ENCODE data around the gene TEDDM1.

TEDDM1 gene

DNA sequence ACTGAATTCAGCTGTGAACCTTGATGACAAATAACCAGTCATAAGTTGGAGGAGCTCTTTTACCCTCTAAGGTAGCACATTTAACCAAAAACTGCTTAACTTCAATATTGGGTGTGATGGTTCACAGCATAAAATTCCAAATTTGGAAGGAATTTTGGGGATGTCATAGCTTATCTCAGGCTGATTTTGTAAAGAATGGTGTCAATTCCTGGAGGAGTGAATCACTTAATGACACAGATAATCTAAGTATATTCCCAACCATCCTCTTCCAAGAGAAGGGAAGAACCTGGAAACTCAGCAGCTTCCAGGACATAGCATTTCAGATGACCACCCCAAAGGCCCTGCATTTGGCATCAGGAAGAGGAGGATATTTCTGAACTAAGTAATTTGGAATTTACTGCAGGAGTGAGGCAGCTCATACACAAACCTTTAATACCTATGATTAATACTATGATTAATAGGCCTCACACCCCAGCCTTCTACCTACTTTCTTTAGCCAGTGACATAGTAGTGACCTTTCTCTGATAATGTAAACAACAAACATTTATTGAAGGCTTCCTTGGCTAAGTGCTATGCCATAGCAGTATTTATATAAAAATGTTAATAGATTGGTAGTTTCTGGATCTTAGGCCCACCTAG lies 23.4 kb downstream of the TEDDM1 start:
- DNase-seq = no peak

- DNase-seq = no peak
Observed at GRCh38 chr1:182374101-182374834, 26.2 kb downstream of the TEDDM1 start.

GRCh38 chr1:182370532-182370931 lies 29.9 kb downstream of the TEDDM1 start:
- DNase-seq = no peak

- DNase-seq = no peak
Observed at GRCh38 chr1:182368903-182369302, 31.6 kb downstream of the TEDDM1 start.

DNA sequence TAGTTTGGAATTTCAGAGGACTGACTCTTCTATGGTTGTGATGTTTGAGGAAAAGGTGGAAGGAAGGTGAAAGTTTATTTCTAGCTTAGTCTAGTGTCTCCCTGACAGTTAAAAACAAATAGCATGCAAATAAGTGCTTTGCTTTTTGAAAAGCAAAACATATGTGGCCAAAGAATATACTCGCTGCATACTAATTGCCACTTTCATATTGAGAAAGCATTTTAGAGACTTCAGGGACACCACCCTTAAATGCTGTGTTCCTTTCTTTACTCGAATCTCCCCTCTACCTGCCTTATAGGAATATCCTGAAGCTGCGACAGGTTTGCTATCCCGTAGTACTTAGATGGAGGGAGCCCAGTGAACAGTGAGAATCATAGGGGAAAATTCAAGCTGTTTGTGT lies 32.1 kb downstream of the TEDDM1 start:
- DNase-seq = no peak

DNA sequence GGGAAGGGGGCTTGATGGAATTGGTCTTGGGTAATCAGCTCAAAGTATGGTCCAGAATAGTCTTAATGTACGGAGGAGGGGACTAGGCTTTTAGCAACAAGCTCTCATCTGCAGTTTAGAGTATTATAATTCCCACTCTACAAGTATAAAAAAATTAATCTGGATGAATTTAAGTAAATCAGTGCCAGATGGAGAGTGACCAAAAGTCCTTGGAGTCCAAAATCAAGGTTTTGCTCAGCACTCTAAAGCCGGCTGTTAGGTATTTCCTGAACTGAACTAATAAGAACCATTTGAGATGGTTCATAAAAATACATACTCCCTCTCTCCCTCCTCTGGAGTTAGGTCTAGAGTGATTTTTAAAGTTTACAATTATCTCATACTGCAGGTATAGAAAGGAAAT lies 32.5 kb downstream of the TEDDM1 start:
- DNase-seq = no peak

DNA sequence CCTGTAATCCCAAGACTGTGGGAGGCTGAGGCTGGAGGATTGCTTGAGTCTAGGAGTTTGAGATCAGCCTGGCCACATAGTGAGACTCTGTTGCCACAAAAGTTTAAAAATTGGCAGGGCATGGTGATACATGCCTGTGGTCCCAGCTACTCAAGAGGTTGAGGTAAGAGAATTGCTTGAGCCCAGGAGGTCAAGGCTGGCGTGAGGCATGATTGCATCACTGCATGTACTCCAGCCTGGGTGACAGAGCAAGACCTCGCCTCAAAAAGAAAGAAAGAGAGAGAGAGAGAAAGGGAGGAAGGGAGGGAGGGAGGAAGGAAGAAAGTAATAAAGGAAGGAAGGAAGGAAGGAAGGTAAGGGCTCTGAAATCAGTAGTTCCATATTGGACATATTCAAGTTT lies 33.9 kb downstream of the TEDDM1 start:
- DNase-seq = no peak

DNA sequence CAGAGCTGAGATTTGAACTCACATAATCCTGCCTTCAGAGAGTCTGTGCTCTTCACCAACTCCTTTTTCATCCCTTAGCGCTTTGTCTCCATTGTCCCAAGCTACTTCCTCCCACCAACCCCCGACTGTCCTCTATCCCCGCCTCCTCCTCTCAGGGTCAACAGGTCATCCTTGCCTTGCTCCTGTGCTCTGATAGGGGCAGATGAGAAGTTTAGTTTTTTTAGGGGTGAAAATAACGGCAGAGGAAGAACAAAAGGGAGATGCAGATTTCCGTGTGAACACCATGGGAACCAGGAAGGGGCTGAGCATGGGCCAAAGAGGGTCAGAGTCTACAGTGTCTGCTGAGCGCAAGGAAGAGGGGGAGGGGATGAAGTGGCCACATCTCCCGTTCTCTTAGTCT lies 40.8 kb downstream of the TEDDM1 start:
- DNase-seq = no peak

GRCh38 chr1:182357913-182358312 lies 42.6 kb downstream of the TEDDM1 start:
- DNase-seq = no peak

GRCh38 chr1:182357171-182357570 lies 43.3 kb downstream of the TEDDM1 start:
- DNase-seq = no peak

GRCh38 chr1:182355723-182356098 lies 44.8 kb downstream of the TEDDM1 start:
- DNase-seq = no peak

DNA sequence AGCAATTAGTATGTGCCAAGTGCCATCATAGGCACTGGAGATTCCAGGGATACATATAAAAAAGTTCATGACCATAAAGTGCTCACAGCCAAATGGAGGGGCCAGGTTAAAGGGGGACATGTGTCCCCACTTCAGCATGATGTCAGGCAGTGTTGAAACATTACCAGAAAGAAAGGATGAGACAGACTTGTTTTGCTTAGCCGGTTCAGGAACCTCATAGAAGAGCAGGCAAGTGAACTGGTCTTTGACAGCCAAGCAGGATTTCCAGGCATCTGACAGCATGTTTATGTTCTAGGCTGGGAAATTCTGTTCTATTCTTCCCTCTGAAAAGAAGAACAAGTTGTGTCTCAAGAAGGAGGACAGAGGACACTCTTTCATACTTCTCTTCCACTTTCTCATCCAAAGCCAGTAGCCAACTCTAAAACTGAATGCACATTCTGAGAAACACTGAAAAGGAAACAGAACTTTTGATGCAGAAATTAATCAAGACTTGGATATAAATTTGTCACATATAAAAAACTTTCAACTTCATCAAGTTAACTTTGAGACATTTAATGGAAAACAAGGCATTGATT lies 48.6 kb downstream of the TEDDM1 start:
- no peak for DNase-seq

GRCh38 chr1:182350839-182351238 lies 49.6 kb downstream of the TEDDM1 start:
- DNase-seq = no peak

- DNase-seq = no peak
Observed at GRCh38 chr1:182348961-182349747, 51.3 kb downstream of the TEDDM1 start.

Measured in effector CD4-positive, alpha-beta T cell (primary cell).